Heart left ventricle (tissue), 13 donors: ENCODE data around the gene ZNF768.
"Not testable (repeated sequence)": the region's sequence is repeated elsewhere in the genome, so short reads cannot be mapped to it uniquely, and the experiment has no call there.

Source experiments
- POLR2A ChIP-seq, 2 donors: fragments of 450-650 bp; IDR thresholded peaks; one replicate each; pipeline ENCODE4 v1.6.1; 2017; ENCODE audit warnings: antibody characterized with exemption in 2 of 2, mild to moderate bottlenecking in 2 of 2, moderate library complexity in 2 of 2
- TF ChIP-seq, protein P1 (sequence below), 12 donors: fragments of 200-600 bp; sonication (generic) in 4 of 12; IDR thresholded peaks; one replicate each; pipeline versions ENCODE4 v1.5.0 to v1.8.0; 2018 to 2022; ENCODE audit warnings: antibody characterized with exemption in 12 of 12, mild to moderate bottlenecking in 5 of 12
- donor health status: ischemic (EF 13 %, LVEDD 7.1; RV severe dilation, severe dysfunction).
- donor health status: DM: no; HTN: yes; CAD: no.
- donor health status: DM: no; HTN: no; CAD: no.
- donor health status: ischemic (EF 25% LVEDD 6.9; RV normal size, moderate dysfunction).
- donor health status: ischemic (EF 25% LVEDD 5.7; RV mildly dilated, moderate dysfunction).
- donor health status: ischemic (EF 35%, LVEDD 5.7; RV mildly dilated, moderate dysfunction).
- donor health status: nonischemic (EF 11% LVEDD 7.7; RV severe dilation, severe dysfunction).
- donor health status: DM: yes; HTN: yes; CAD: no.
- donor health status: PGD.
- donor health status: ischemic (EF 29% LVEDD 5.4; RV normal size, mild dysfunction).
- donor health status: nonischemic (EF 23%, LVEDD 6.1; RV moderate dilation, normal function).

- TF ChIP-seq, protein P1, sequence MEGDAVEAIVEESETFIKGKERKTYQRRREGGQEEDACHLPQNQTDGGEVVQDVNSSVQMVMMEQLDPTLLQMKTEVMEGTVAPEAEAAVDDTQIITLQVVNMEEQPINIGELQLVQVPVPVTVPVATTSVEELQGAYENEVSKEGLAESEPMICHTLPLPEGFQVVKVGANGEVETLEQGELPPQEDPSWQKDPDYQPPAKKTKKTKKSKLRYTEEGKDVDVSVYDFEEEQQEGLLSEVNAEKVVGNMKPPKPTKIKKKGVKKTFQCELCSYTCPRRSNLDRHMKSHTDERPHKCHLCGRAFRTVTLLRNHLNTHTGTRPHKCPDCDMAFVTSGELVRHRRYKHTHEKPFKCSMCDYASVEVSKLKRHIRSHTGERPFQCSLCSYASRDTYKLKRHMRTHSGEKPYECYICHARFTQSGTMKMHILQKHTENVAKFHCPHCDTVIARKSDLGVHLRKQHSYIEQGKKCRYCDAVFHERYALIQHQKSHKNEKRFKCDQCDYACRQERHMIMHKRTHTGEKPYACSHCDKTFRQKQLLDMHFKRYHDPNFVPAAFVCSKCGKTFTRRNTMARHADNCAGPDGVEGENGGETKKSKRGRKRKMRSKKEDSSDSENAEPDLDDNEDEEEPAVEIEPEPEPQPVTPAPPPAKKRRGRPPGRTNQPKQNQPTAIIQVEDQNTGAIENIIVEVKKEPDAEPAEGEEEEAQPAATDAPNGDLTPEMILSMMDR (IDR thresholded peaks at IDR 0.05), result not testable (repeated sequence)
- not testable (repeated sequence) for TF ChIP-seq POLR2A (IDR thresholded peaks at IDR 0.05)
These were observed 10.1 kb upstream of the ZNF768 start for GRCh38 chr16:30536391-30537024.
